Endothelial cell of umbilical vein (primary cell): ENCODE measurements around the gene KAZN. TPM values are rescaled to one million over a fixed set of nuclear protein-coding genes. Genes with fewer than 3 reads are reported as not detected.

Experiments
- BruUV-seq: library from RNA; stranded (reverse); fragments of 400-500 nt; replicated peaks from 2 replicates; lab custom pipeline; 2021; lab: Mats Ljungman, UMichigan
- CTCF ChIA-PET: fragments of 300-600, 350-600 bp; sonication (Branson Sonifier 250); formaldehyde crosslinking; loops from one replicate; lab custom pipeline; 2021; ENCODE audit warnings: antibody characterized with exemption, inconsistent platforms; lab: Charles Lee
- POLR2A ChIA-PET: fragments of 300-600, 350-600 bp; sonication (Branson Sonifier 250); formaldehyde crosslinking; loops from one replicate; lab custom pipeline; 2021; ENCODE audit warnings: antibody characterized with exemption, inconsistent platforms; lab: Charles Lee
- DNase-seq: peaks from one replicate; pipeline ENCODE4 v3.0.0-alpha.2; 2011; ENCODE audit warnings: low read depth, low spot score
- FAIRE-seq: peaks from 2 replicates; lab custom pipeline; 2011; peaks lifted over from hg19 to GRCh38; lab: Jason Lieb, UNC
- H2AFZ ChIP-seq: 2 replicates; pipeline ENCODE4 v1.6.0; 2012; ENCODE audit warnings: low read depth, low read length, control low read depth, inconsistent platforms
- H3K27ac ChIP-seq: 2 replicates; pipeline ENCODE4 v1.5.1; 2011; ENCODE audit warnings: low read depth, mild to moderate bottlenecking, control low read depth, low read length, moderate library complexity; ENCODE audit not compliant: insufficient read depth
- H3K27me3 ChIP-seq, 2 experiments: 2 replicates each; pipeline versions ENCODE4 v1.6.0 to v1.6.1; 2011; ENCODE audit warnings: low read length in 2 of 2, mixed read lengths in 1 of 2; ENCODE audit not compliant: control insufficient read depth in 2 of 2, insufficient read depth in 2 of 2
- H3K36me3 ChIP-seq, 2 experiments: 2 replicates in 1 of 2; 3 replicates in 1 of 2; pipeline ENCODE4 v1.5.1; 2011; ENCODE audit warnings: low read length in 2 of 2, mild to moderate bottlenecking in 1 of 2, moderate library complexity in 1 of 2; ENCODE audit not compliant: control insufficient read depth in 2 of 2, insufficient read depth in 2 of 2; ENCODE audit errors: extremely low read depth in 1 of 2
- H3K4me1 ChIP-seq: 3 replicates; pipeline ENCODE4 v1.5.1; 2011; ENCODE audit warnings: mild to moderate bottlenecking, low read length; ENCODE audit not compliant: control insufficient read depth, insufficient read depth; ENCODE audit errors: extremely low read depth
- H3K4me2 ChIP-seq: 2 replicates; pipeline ENCODE4 v1.6.1; 2011; ENCODE audit warnings: low read length, control low read depth, mixed read lengths; ENCODE audit not compliant: insufficient read depth
- H3K4me3 ChIP-seq, 3 experiments: fragments of 200-600 bp in 1 of 3; sonication (generic), shearing (Covaris generic) in 1 of 3; replicated peaks in 1 of 3; 2 replicates each; pipeline ENCODE4 v1.5.1; 2011 to 2016; ENCODE audit warnings: control low read depth in 3 of 3, low read length in 3 of 3, mild to moderate bottlenecking in 2 of 3, inconsistent platforms in 1 of 3, low read depth in 1 of 3, moderate library complexity in 1 of 3; ENCODE audit not compliant: insufficient read depth in 1 of 3
- H3K79me2 ChIP-seq: 2 replicates; pipeline ENCODE4 v1.6.0; 2012; ENCODE audit warnings: low read length, inconsistent platforms; ENCODE audit not compliant: control insufficient read depth, insufficient read depth
- H3K9ac ChIP-seq: replicated peaks from 2 replicates; pipeline ENCODE3; 2011; ENCODE audit warnings: low read length, control low read depth; ENCODE audit not compliant: insufficient read depth; ENCODE audit errors: extremely low read depth
- H3K9me1 ChIP-seq: replicated peaks from 3 replicates; pipeline ENCODE4 v1.6.0; 2011; ENCODE audit warnings: mild to moderate bottlenecking, low read length; ENCODE audit not compliant: control insufficient read depth, insufficient read depth; ENCODE audit errors: extremely low read depth
- H3K9me3 ChIP-seq: replicated peaks from 2 replicates; pipeline ENCODE4 v1.5.1; 2012; ENCODE audit warnings: low read length, inconsistent platforms; ENCODE audit not compliant: control insufficient read depth, insufficient read depth
- H4K20me1 ChIP-seq: replicated peaks from 2 replicates; pipeline ENCODE3; 2011; ENCODE audit warnings: mild to moderate bottlenecking, low read length; ENCODE audit not compliant: control insufficient read depth, insufficient read depth; ENCODE audit errors: extremely low read depth
- FOS ChIP-seq: IDR thresholded peaks from 2 replicates; pipeline ENCODE4 v1.6.1; 2011; ENCODE audit warnings: mild to moderate bottlenecking, low read length, moderate library complexity, borderline replicate concordance; ENCODE audit not compliant: insufficient read depth
- MYC ChIP-seq: IDR thresholded peaks from one replicate; pipeline ENCODE4 v1.6.1; 2011; ENCODE audit warnings: mild to moderate bottlenecking, low read depth, low read length
- POLR2AphosphoS5 ChIP-seq: IDR thresholded peaks from 2 replicates; pipeline ENCODE4 v1.6.1; 2012; ENCODE audit warnings: low read depth, mild to moderate bottlenecking, control low read depth, low read length, moderate library complexity; ENCODE audit not compliant: insufficient read depth
- dilution Hi-C: fragments of 300-500 bp; cut with MboI; formaldehyde crosslinking; loops from one replicate; pipeline ENCODE4 v1.15.0; 2019; ENCODE audit warnings: low sequenced_read_pairs; ENCODE audit not compliant: extremely low pct_ligation_motif_present
- intact Hi-C: fragments of 100-400 bp; cut with micrococcal nuclease; formaldehyde crosslinking; loops from one replicate; pipeline ENCODE4 v1.10.0; 2022
- polyA plus RNA-seq, 4 experiments: library from polyadenylated mRNA; depleted of rRNA in 3 of 4; stranded (reverse) in 3 of 4; unstranded in 1 of 4; fragments of >200 nt; gene quantifications; 2 replicates each; pipeline versions ENCODE4 v1.2.1 to v1.2.3, GENCODE V29; 2011 to 2012; ENCODE audit warnings: missing spikeins in 1 of 4
- total RNA-seq: library from RNA; stranded (reverse); gene quantifications from 2 replicates; pipeline ENCODE4 v1.2.3, GENCODE V29; 2021
- TF ChIP-seq, protein P1 (sequence below): IDR thresholded peaks from 2 replicates; pipeline ENCODE4 v1.6.1; 2011; ENCODE audit not compliant: insufficient read depth, insufficient read length

The KAZN gene
- total and polyA plus RNA-seq, 2 donors (not counting 3 experiments of a cell fraction or from before 2014, with no cell fraction given) = 1.6 to 5.8 TPM

DNA sequence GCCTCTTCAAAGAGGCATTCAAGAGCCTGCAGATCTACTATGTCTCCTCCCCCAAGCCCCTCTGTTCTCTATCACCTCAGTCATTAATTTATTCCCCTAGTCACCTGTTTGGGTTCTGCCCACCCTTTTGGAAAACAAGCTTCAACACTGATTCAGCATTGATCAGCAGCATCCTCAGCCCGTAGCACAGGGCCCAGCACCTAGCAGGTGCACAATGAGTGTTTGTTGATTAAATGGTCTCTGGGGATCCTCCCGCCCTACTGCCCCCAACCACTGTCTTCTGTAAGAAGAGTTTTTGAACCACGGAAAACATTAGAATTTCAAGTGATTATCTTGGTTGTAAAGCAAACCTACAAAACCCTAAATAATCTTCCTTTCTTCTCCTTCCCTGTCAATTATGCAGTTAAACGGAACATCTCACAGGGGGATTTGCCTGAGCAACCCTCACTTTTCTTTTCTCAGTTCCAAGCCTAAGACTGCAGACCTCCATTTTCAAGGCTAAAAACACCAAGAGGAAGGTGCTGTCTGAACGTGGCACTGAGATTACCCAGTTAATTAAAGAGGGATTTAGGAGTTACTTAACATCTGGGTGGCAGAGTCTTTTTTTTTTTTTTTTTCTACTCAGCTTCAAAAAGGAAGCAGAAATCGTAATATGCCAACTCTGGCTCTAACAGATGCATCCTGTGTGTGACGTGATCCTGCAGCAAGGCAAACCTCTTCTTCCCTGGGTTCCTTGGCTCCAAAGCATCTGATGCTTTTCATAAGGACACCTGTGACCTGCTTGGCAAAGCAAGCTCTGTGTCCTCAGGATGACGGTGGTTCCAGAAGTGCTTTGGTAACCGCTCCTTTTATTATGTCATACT is 163.0 kb downstream of the KAZN start:
- intact Hi-C loops = no loop called here
- H3K9me3 ChIP-seq = peaks cover 3% of the 10 kb centered on the region
- dilution Hi-C loops = no loop called here
- no peaks in the 10 kb centered on the region for H3K79me2 ChIP-seq
- H3K36me3 ChIP-seq = no peaks in the 10 kb centered on the region
- no peaks in the 10 kb centered on the region for H3K4me1 ChIP-seq
- H3K27ac ChIP-seq = no peak overlapping the region
- no TSS peak for BruUV-seq
- no peaks in the 10 kb centered on the region for H3K9me1 ChIP-seq
- no peak for FAIRE-seq
- DNase-seq = no peak
- no peaks in the 10 kb centered on the region for H4K20me1 ChIP-seq
- H3K9ac ChIP-seq = no peak overlapping the region
- TF ChIP-seq, protein P1, sequence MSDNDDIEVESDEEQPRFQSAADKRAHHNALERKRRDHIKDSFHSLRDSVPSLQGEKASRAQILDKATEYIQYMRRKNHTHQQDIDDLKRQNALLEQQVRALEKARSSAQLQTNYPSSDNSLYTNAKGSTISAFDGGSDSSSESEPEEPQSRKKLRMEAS = no peak
- ChIA-PET CTCF (no interaction called here), POLR2A (no interaction called here)
- H3K27me3 ChIP-seq = no peaks in the 10 kb centered on the region
- H3K4me3 ChIP-seq = no peak overlapping the region
- H3K4me2 ChIP-seq = no peak overlapping the region
- no peak overlapping the region for H2AFZ ChIP-seq

DNA sequence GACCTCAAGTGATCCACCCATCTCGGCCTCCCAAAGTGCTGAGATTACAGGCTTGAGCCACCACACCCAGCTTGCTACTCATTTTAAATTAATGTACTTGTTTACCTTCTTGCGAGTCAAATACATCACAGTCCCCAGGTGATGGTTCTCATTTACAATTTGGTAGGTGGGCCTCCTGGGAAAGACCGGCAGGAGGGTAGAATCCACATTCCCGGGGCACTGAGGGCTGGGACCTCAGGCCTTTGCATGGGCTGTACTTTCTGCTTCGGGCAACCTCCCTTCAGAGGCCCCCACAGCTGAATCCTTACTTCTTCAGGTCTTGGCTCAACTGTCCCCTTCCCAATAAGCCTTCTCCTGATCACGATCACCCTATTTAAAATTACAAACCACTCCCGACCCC is 165.5 kb downstream of the KAZN start:
- ChIA-PET POLR2A (no interaction called here), CTCF (no interaction called here)
- dilution Hi-C loops (no loop called here), intact Hi-C loops (no loop called here)
- no TSS peak for BruUV-seq
- FAIRE-seq = no peak
- no peak overlapping the region for H2AFZ ChIP-seq
- no peak overlapping the region for H3K4me3 ChIP-seq
- no peak for DNase-seq
- H3K9me3 ChIP-seq = peaks cover 3% of the 10 kb centered on the region
- H3K9me1 ChIP-seq = no peaks in the 10 kb centered on the region
- TF ChIP-seq POLR2AphosphoS5 (no peak), MYC (no peak), FOS (no peak)
- no peaks in the 10 kb centered on the region for H3K4me1 ChIP-seq
- no peak overlapping the region for H3K4me2 ChIP-seq
- no peaks in the 10 kb centered on the region for H4K20me1 ChIP-seq
- H3K79me2 ChIP-seq = no peaks in the 10 kb centered on the region
- H3K27ac ChIP-seq = no peak overlapping the region
- H3K9ac ChIP-seq = no peak overlapping the region
- H3K27me3 ChIP-seq = no peaks in the 10 kb centered on the region
- H3K36me3 ChIP-seq = no peaks in the 10 kb centered on the region
